SK-N-SH (cell line): ENCODE results near the gene LGR4. TPM values are rescaled to one million over a fixed set of nuclear protein-coding genes. Genes with fewer than 3 reads are reported as not detected.
"Not testable (repeated sequence)": the region's sequence is repeated elsewhere in the genome, so short reads cannot be mapped to it uniquely, and the experiment has no call there.

Source experiments
- CTCF ChIA-PET: fragments of 300-600, 350-600 bp; formaldehyde crosslinking; extraction: SDS; loops from one replicate; lab custom pipeline; 2021; lab: Yijun Ruan, JAX
- POLR2A ChIA-PET: fragments of 350-600 bp; sonication (Branson Sonifier 250); formaldehyde crosslinking; extraction: SDS; loops from one replicate; lab custom pipeline; 2020; ENCODE audit warnings: antibody characterized with exemption, inconsistent platforms; lab: Yijun Ruan, JAX
- DNase-seq: peaks from one replicate; pipeline ENCODE4 v3.0.0; 2012
- H2AFZ ChIP-seq: fragments of 200-600 bp; sonication (generic); 2 replicates; pipeline ENCODE4 v1.8.1; 2016; ENCODE audit warnings: antibody characterized with exemption, mild to moderate bottlenecking, low read depth
- H3F3A ChIP-seq: fragments of 200-600 bp; sonication (generic); replicated peaks from 2 replicates; pipeline ENCODE3; 2016; ENCODE audit warnings: antibody characterized with exemption, mild to moderate bottlenecking; ENCODE audit not compliant: insufficient read depth
- H3K27ac ChIP-seq, 2 experiments: fragments of 200-500 bp in 1 of 2; fragments of 200-600 bp in 1 of 2; sonication (Bioruptor generic) in 1 of 2; sonication (generic), shearing (Covaris generic) in 1 of 2; 2 replicates each; pipeline versions ENCODE4 v1.5.1 to v1.6.1; 2014 to 2016; ENCODE audit warnings: low read depth in 2 of 2, inconsistent platforms in 1 of 2, low read length in 1 of 2, mild to moderate bottlenecking in 1 of 2, mixed read lengths in 1 of 2
- H3K27me3 ChIP-seq: fragments of 200-600 bp; sonication (generic), shearing (Covaris generic); 2 replicates; pipeline ENCODE4 v1.6.1; 2016; ENCODE audit warnings: mixed run types; ENCODE audit not compliant: insufficient read depth
- H3K36me3 ChIP-seq, 2 experiments: fragments of 200-500 bp in 1 of 2; fragments of 200-600 bp in 1 of 2; sonication (Bioruptor generic) in 1 of 2; sonication (generic) in 1 of 2; replicated peaks in 1 of 2; 2 replicates each; pipeline versions ENCODE3 to v1.5.1; 2014 to 2016; ENCODE audit warnings: low read length in 1 of 2, mild to moderate bottlenecking in 1 of 2; ENCODE audit not compliant: insufficient read depth in 2 of 2, control insufficient read depth in 1 of 2
- H3K4me1 ChIP-seq, 2 experiments: fragments of 200-500 bp in 1 of 2; fragments of 200-600 bp in 1 of 2; sonication (Bioruptor generic) in 1 of 2; sonication (generic), shearing (Covaris generic) in 1 of 2; 2 replicates each; pipeline versions ENCODE4 v1.5.1 to v1.6.1; 2014 to 2016; ENCODE audit warnings: low read depth in 1 of 2, low read length in 1 of 2, mixed run types in 1 of 2; ENCODE audit not compliant: insufficient read depth in 2 of 2, control insufficient read depth in 1 of 2
- H3K4me2 ChIP-seq: fragments of 200-600 bp; sonication (generic), shearing (Covaris generic); 2 replicates; pipeline ENCODE4 v1.6.1; 2017; ENCODE audit warnings: mixed run types
- H3K4me3 ChIP-seq, 2 experiments: fragments of 200-500 bp in 1 of 2; fragments of 200-600 bp in 1 of 2; sonication (Bioruptor generic) in 1 of 2; sonication (generic), shearing (Covaris generic) in 1 of 2; 2 replicates each; pipeline versions ENCODE4 v1.5.1 to v1.8.1; 2014 to 2016; ENCODE audit warnings: low read depth in 2 of 2, inconsistent platforms in 1 of 2, low read length in 1 of 2, mild to moderate bottlenecking in 1 of 2, mixed read lengths in 1 of 2, moderate library complexity in 1 of 2
- H3K79me2 ChIP-seq: fragments of 200-600 bp; sonication (generic); 2 replicates; pipeline ENCODE4 v1.8.1; 2017; ENCODE audit warnings: mild to moderate bottlenecking; ENCODE audit not compliant: insufficient read depth
- H3K9ac ChIP-seq: fragments of 200-600 bp; sonication (generic); 2 replicates; pipeline ENCODE4 v1.6.1; 2017; ENCODE audit warnings: mixed run types
- H3K9me2 ChIP-seq: fragments of 200-600 bp; sonication (generic); 2 replicates; pipeline ENCODE4 v1.6.1; 2017; ENCODE audit warnings: mixed run types
- H3K9me3 ChIP-seq: fragments of 200-600 bp; sonication (generic); 2 replicates; pipeline ENCODE4 v1.6.1; 2017; ENCODE audit warnings: mixed run types, mild to moderate bottlenecking, moderate library complexity
- H4K20me1 ChIP-seq: fragments of 200-600 bp; sonication (generic); 2 replicates; pipeline ENCODE4 v1.6.1; 2017; ENCODE audit warnings: mild to moderate bottlenecking, mixed run types; ENCODE audit not compliant: insufficient read depth
- EZH2phosphoT487 ChIP-seq: fragments of 200-600 bp; sonication (generic); IDR thresholded peaks from 2 replicates; pipeline ENCODE4 v1.6.1; 2017; ENCODE audit warnings: low read depth, mixed run types, mild to moderate bottlenecking, antibody characterized with exemption, moderate library complexity, borderline replicate concordance
- NFIC ChIP-seq: IDR thresholded peaks from 2 replicates; pipeline ENCODE4 v1.4.0; 2012; ENCODE audit warnings: borderline replicate concordance
- TCF12 ChIP-seq: IDR thresholded peaks from 2 replicates; pipeline ENCODE4 v1.4.0; 2012
- WGBS: methylation state at CpG from one replicate; pipeline ENCODE4 v1.1.6; 2017; ENCODE audit warnings: low lambda C conversion rate; 5-methylcytosine and 5-hydroxymethylcytosine counted together
- polyA plus RNA-seq, 3 experiments: library from polyadenylated mRNA; depleted of rRNA; stranded (reverse); fragments of >200 nt; gene quantifications; 2 replicates each; pipeline ENCODE4 v1.2.3, GENCODE V29; 2012
- TF ChIP-seq, protein P1 (sequence below): IDR thresholded peaks from 2 replicates; pipeline ENCODE4; 2012

The LGR4 gene
- polyA plus RNA-seq, 1 of the 3 experiments (the other 2 are of a cell fraction) = 2.6 TPM

DNA sequence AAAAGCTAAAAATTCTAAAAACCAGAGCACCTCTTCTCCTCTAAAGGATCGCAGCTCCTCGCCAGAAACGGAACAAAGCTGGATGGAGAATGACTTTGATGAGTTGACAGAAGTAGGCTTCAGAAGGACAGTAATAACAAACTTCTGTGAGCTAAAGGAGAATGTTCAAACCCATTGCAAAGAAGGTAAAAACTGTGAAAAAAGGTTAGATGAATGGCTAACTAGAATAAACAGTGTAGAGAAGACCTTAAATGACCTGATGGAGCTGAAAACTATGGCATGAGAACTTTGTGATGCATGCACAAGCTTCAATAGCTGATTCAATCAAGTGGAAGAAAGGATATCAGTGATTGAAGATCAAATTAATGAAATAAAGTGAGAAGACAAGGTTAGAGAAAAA lies 150.4 kb downstream of the LGR4 start:
- H3K9me2 ChIP-seq, H3K9me3 ChIP-seq, H3K27ac ChIP-seq, H2AFZ ChIP-seq, H3K36me3 ChIP-seq, H3K4me3 ChIP-seq, POLR2A ChIA-PET, CTCF ChIA-PET, H4K20me1 ChIP-seq, DNase-seq, H3K9ac ChIP-seq, H3F3A ChIP-seq, H3K4me2 ChIP-seq, H3K27me3 ChIP-seq, H3K79me2 ChIP-seq: not testable (repeated sequence)
- 77% methylated on average over 3 of the region's 3 CpGs for WGBS
- H3K4me1 ChIP-seq = peaks cover 0 to 27% of the 10 kb centered on the region in 2 experiments; a peak in 1 of 4 replicates

DNA sequence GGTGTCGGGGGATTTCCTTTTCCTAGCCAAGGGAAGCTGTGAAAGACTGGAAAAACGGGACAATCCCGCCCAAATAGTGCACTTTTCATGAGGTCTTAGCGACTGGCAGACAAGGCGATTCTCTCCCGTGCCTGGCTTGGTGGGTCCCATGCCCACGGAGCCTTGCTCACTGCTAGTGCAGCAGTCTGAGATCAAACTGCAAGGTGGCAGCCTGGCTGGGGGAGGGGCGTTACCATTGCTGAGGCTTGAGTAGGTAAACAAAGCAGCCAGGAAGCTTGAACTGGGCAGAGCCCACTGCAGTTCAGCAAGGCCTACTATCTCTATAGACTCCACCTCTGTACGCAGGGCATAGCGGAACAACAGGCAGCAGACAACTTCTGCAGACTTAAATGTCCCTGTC lies 151.2 kb downstream of the LGR4 start:
- 86% methylated on average over 9 of the region's 10 CpGs for WGBS
- H3K9me3 ChIP-seq, H3K9ac ChIP-seq, H3K36me3 ChIP-seq, H3K4me2 ChIP-seq, POLR2A ChIA-PET, CTCF ChIA-PET, H3K27ac ChIP-seq, H4K20me1 ChIP-seq, H3K79me2 ChIP-seq, H3K4me3 ChIP-seq, DNase-seq, H3K9me2 ChIP-seq, H3K27me3 ChIP-seq, H2AFZ ChIP-seq, H3F3A ChIP-seq: not testable (repeated sequence)
- H3K4me1 ChIP-seq = peaks cover 0 to 30% of the 10 kb centered on the region in 2 experiments; a peak in 1 of 4 replicates

DNA sequence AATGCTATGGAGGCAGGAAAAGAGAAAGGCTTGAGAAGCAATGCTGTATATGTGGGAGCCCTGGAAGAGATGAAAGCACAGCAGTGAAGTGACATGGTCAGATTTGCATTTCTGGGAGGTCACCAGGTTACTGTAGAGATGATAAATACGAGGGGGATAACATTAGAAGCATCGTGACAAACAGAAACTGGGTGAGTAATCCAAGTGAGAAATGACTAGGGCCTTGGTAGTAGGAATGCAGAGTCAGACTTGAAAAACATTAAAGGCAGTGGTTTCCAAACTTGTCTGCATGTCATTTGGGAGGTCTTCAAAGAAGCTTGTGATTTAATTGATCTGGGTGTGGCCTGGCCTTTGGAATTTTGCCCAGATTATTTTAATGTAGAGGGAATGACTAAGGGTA lies 153.5 kb downstream of the LGR4 start:
- WGBS = 12% methylated on average over 2 of the region's 2 CpGs
- Histone ChIP-seq H3K79me2 (no peaks in the 10 kb centered on the region), H3K27ac (peak overlapping the region in 1 of 2 experiments; percentile 62; a peak in 2 of 4 replicates), H3K4me2 (0 out of 2 replicates have a peak overlapping the region, but pooled peaks have one; percentile 25), H3K36me3 (no peaks in the 10 kb centered on the region), H2AFZ (peak overlapping the region; percentile 44; the same call in 1 of the 2 replicates), H3K9me2 (no peaks in the 10 kb centered on the region), H3K4me3 (no peak overlapping the region), H3K9ac (peak overlapping the region; percentile 45), H4K20me1 (no peaks in the 10 kb centered on the region), H3K27me3 (no peaks in the 10 kb centered on the region), H3F3A (peaks cover 8% of the 10 kb centered on the region), H3K4me1 (peaks cover 0 to 30% of the 10 kb centered on the region in 2 experiments; a peak in 1 of 4 replicates), H3K9me3 (no peaks in the 10 kb centered on the region)
- DNase-seq = no peak
- ChIA-PET CTCF (interaction anchor here (1.0 kb wide), 1 partner anchor 23 kb away, joined by 3 read pairs; no protein-coding TSS in a partner anchor), POLR2A (no interaction called here)
- TF ChIP-seq TCF12 (0 out of 2 replicates have a peak, but pooled peaks have one; percentile 8), EZH2phosphoT487 (no peak), NFIC (peak; percentile 28; the same call in 1 of the 2 replicates)
- TF ChIP-seq, protein P1, sequence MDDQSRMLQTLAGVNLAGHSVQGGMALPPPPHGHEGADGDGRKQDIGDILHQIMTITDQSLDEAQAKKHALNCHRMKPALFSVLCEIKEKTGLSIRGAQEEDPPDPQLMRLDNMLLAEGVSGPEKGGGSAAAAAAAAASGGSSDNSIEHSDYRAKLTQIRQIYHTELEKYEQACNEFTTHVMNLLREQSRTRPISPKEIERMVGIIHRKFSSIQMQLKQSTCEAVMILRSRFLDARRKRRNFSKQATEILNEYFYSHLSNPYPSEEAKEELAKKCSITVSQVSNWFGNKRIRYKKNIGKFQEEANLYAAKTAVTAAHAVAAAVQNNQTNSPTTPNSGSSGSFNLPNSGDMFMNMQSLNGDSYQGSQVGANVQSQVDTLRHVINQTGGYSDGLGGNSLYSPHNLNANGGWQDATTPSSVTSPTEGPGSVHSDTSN = 0 out of 2 replicates have a peak, but pooled peaks have one; percentile 19
